ENCODE measurements around the gene PLA2G4E.

PLA2G4E gene

GRCh38 chr15:42059661-42060476, 39.0 kb upstream of the PLA2G4E start:
- peak; percentile 93 for TF ChIP-seq CTCF (IDR thresholded peaks at IDR 0.05; ENCODE audit: low read depth, low read length)
- no peak overlapping the region for H3K4me3 ChIP-seq (ENCODE audit: low read depth, low read length)

DNA sequence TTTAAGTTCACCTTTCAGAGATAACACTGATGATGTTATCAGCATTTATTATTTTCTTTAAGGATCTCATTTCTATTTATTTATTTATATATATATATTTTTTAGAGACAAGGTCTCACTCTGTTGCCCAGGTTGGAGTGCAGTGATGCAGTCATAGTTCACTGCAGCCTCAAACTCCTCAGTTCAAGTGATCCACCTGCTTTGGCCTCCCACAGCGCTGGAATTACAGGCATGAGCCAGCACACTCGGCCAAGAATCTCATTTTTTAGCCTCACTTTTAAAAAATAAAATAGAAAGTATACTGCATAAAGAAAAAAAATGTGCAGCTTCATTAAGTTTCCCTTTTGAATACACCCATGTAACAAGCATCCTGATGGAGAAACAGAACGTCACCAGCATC, 37.9 kb upstream of the PLA2G4E start:
- no peak for TF ChIP-seq CTCF (IDR thresholded peaks at IDR 0.05; ENCODE audit: low read depth, low read length)
- H3K4me3 ChIP-seq (ENCODE audit: low read depth, low read length) = no peak overlapping the region

- no peak overlapping the region for H3K4me3 ChIP-seq (ENCODE audit: low read depth, low read length)
These were observed 37.2 kb upstream of the PLA2G4E start for GRCh38 chr15:42057799-42058646.

DNA sequence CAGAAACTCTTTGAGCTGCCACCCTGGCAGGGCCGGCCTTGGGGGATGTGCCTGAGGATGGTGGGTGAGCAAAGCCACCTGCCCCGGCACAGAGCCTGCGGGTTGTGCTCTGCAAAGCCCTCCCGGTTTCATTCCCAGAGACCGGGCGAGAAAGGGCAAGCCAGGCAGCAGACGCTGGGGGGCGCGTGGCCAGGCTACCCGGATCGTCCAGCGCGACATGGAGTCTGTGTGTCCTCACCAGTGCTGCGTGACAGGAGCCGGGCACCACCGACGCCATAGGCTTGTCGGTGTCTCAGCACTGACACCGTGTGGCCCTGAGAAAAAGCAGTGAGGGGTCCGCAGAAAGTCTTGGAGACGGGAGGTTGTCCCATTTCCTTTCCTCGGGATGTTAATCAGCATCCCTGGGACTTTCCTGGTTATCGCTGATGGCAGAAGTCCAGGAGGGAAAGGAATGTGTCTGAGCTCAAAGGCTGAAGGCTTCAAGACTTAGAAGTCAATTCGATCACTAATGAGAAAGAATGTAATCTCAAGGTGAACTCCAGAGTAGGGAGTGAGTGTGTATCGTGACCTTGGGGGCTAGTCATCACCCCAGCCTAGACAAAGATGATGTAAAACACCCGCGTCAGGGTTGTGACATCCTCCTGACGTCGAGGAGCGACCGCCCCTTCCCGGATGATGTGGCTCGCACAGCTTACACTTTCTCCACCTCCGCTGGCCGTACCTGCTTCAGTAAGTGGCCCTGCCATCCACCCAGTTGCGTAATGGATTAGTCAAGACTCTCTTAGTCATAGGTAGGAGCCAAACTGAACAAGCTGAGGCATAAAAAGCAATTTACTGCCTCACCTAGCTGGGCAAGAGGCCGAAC, 36.3 kb upstream of the PLA2G4E start:
- peak; percentile 55 for TF ChIP-seq CTCF (IDR thresholded peaks at IDR 0.05; ENCODE audit: low read depth, low read length)
- peak overlapping the region; percentile 32 for H3K4me3 ChIP-seq (ENCODE audit: low read depth, low read length)

More at GRCh38 chr15:42057799-42058646, 37.2 kb upstream of the PLA2G4E start:
- TF ChIP-seq CTCF (IDR thresholded peaks at IDR 0.05; ENCODE audit: low read depth, low read length) = no peak

- no peak overlapping the region for H3K4me3 ChIP-seq (ENCODE audit: low read depth, low read length)
- no peak for TF ChIP-seq CTCF (IDR thresholded peaks at IDR 0.05; ENCODE audit: low read depth, low read length)
These were observed 33.1 kb upstream of the PLA2G4E start for GRCh38 chr15:42053914-42054313.

- no peak for TF ChIP-seq CTCF (IDR thresholded peaks at IDR 0.05; ENCODE audit: low read depth, low read length)
- H3K4me3 ChIP-seq (ENCODE audit: low read depth, low read length) = no peak overlapping the region
These were observed 32.2 kb upstream of the PLA2G4E start for GRCh38 chr15:42053010-42053409.

All from WI38 (cell line).